HCT116 (cell line): ENCODE data around the gene LRCH2. TPM values are rescaled to one million over a fixed set of nuclear protein-coding genes. Genes with fewer than 3 reads are reported as not detected.
"Not testable (repeated sequence)": the region's sequence is repeated elsewhere in the genome, so short reads cannot be mapped to it uniquely, and the experiment has no call there.

Experiments
- ATAC-seq: fragments of 200-7000 bp; cut with Tn5 transposase; 2 replicates; pipeline ENCODE4 v1.9.1; 2020; ENCODE audit warnings: mild to moderate bottlenecking, moderate library complexity
- BruUV-seq: library from RNA; stranded (reverse); fragments of 400-500 nt; replicated peaks from 2 replicates; lab custom pipeline; 2021; lab: Mats Ljungman, UMichigan
- CTCF ChIA-PET: fragments of 300-600 bp; sonication (Branson Sonifier 250); formaldehyde crosslinking; loops from one replicate; lab custom pipeline; 2021; ENCODE audit warnings: antibody characterized with exemption; lab: Charles Lee
- POLR2A ChIA-PET: fragments of 300-600, 350-600 bp; sonication (Branson Sonifier 250); formaldehyde crosslinking; loops from one replicate; lab custom pipeline; 2021; ENCODE audit warnings: antibody characterized with exemption; lab: Charles Lee
- RAD21 ChIA-PET, 2 experiments: fragments of 300-600 bp; sonication (Branson Sonifier 250); formaldehyde crosslinking; loops; one replicate each; lab custom pipeline; 2023; ENCODE audit warnings: low total read pairs in 2 of 2; ENCODE audit not compliant: uncharacterized antibody in 2 of 2, unreplicated experiment in 2 of 2, low non-redundant PET in 1 of 2; lab: Charles Lee
- DNase-seq: peaks from one replicate; pipeline ENCODE4 v3.0.0-alpha.2; 2010; ENCODE audit warnings: low read depth, low spot score
- H2AFZ ChIP-seq: fragments of 200-600 bp; shearing (Covaris generic), sonication (generic); 2 replicates; pipeline ENCODE4 v1.6.1; 2017; ENCODE audit warnings: low read depth, mixed run types, mixed read lengths, antibody characterized with exemption, low read length; ENCODE audit not compliant: poor library complexity, severe bottlenecking
- H3K27ac ChIP-seq: 2 replicates; pipeline ENCODE4 v1.5.1; 2012; ENCODE audit warnings: low read depth, low read length
- H3K27me3 ChIP-seq: fragments of 200-600 bp; sonication (generic); 2 replicates; pipeline ENCODE4 v1.6.1; 2016; ENCODE audit warnings: mixed run types, low read length, mixed read lengths; ENCODE audit not compliant: insufficient read depth
- H3K36me3 ChIP-seq, 2 experiments: fragments of 200-500 bp in 1 of 2; fragments of 200-600 bp in 1 of 2; sonication (Bioruptor generic) in 1 of 2; sonication (generic) in 1 of 2; 2 replicates each; pipeline versions ENCODE4 v1.5.1 to v1.6.1; 2014 to 2016; ENCODE audit warnings: low read length in 2 of 2, inconsistent platforms in 1 of 2, mixed read lengths in 1 of 2, mixed run types in 1 of 2; ENCODE audit not compliant: insufficient read depth in 2 of 2, control insufficient read depth in 1 of 2
- H3K4me1 ChIP-seq, 2 experiments: fragments of 200-600 bp in 1 of 2; sonication (generic) in 1 of 2; 2 replicates each; pipeline versions ENCODE4 v1.5.1 to v1.6.1; 2012 to 2017; ENCODE audit warnings: low read length in 2 of 2, inconsistent platforms in 1 of 2, mild to moderate bottlenecking in 1 of 2, mixed read lengths in 1 of 2, mixed run types in 1 of 2, moderate library complexity in 1 of 2; ENCODE audit not compliant: insufficient read depth in 2 of 2, control insufficient read depth in 1 of 2
- H3K4me2 ChIP-seq: fragments of 200-600 bp; sonication (generic); 2 replicates; pipeline ENCODE4 v1.6.1; 2017; ENCODE audit warnings: mixed run types, low read length, mixed read lengths
- H3K4me3 ChIP-seq, 2 experiments: fragments of 200-600 bp in 1 of 2; sonication (generic) in 1 of 2; replicated peaks in 1 of 2; 2 replicates each; pipeline ENCODE4 v1.5.1; 2011 to 2016; ENCODE audit warnings: low read length in 2 of 2, control low read depth in 1 of 2, low read depth in 1 of 2, mild to moderate bottlenecking in 1 of 2, mixed read lengths in 1 of 2, mixed run types in 1 of 2
- H3K79me2 ChIP-seq: fragments of 200-600 bp; sonication (generic); 2 replicates; pipeline ENCODE4 v1.6.1; 2017; ENCODE audit warnings: mild to moderate bottlenecking, mixed run types, low read length, moderate library complexity, mixed read lengths; ENCODE audit not compliant: insufficient read depth
- H3K9ac ChIP-seq: fragments of 200-600 bp; sonication (generic); 2 replicates; pipeline ENCODE4 v1.6.1; 2016; ENCODE audit warnings: low read length, mixed read lengths
- H3K9me2 ChIP-seq: fragments of 200-600 bp; sonication (generic), shearing (Covaris generic); 2 replicates; pipeline ENCODE4 v1.6.1; 2017; ENCODE audit warnings: mixed run types, mild to moderate bottlenecking, moderate library complexity; ENCODE audit not compliant: insufficient read depth
- H3K9me3 ChIP-seq, 2 experiments: fragments of 200-500 bp in 1 of 2; fragments of 200-600 bp in 1 of 2; sonication (Bioruptor generic) in 1 of 2; sonication (generic) in 1 of 2; 2 replicates each; pipeline ENCODE4 v1.6.1; 2014 to 2017; ENCODE audit warnings: low read length in 2 of 2, mixed read lengths in 2 of 2, inconsistent platforms in 1 of 2, low read depth in 1 of 2, mild to moderate bottlenecking in 1 of 2, mixed run types in 1 of 2, moderate library complexity in 1 of 2; ENCODE audit not compliant: control insufficient read depth in 1 of 2, insufficient read depth in 1 of 2
- H4K20me1 ChIP-seq: fragments of 200-600 bp; sonication (generic), shearing (Covaris generic); 2 replicates; pipeline ENCODE4 v1.6.1; 2017; ENCODE audit warnings: mixed run types, mild to moderate bottlenecking, moderate library complexity; ENCODE audit not compliant: insufficient read depth
- ATF3 ChIP-seq: IDR thresholded peaks from 2 replicates; pipeline ENCODE4 v1.6.1; 2012
- EGR1 ChIP-seq: IDR thresholded peaks from 2 replicates; pipeline ENCODE4 v1.6.1; 2012; ENCODE audit warnings: low read depth
- EZH2phosphoT487 ChIP-seq: fragments of 200-600 bp; IDR thresholded peaks from 2 replicates; pipeline ENCODE4 v1.6.1; 2018; ENCODE audit warnings: antibody characterized with exemption, borderline replicate concordance
- RAD21 ChIP-seq: IDR thresholded peaks from 2 replicates; pipeline ENCODE4 v1.6.1; 2012; ENCODE audit warnings: low read depth, mild to moderate bottlenecking
- REST ChIP-seq: IDR thresholded peaks from 2 replicates; pipeline ENCODE4 v1.6.1; 2012; ENCODE audit warnings: low read depth
- SIN3A ChIP-seq: IDR thresholded peaks from 2 replicates; pipeline ENCODE4 v1.6.1; 2012; ENCODE audit warnings: low read depth
- SRF ChIP-seq: IDR thresholded peaks from 2 replicates; pipeline ENCODE4 v1.6.1; 2012; ENCODE audit warnings: low read depth
- YY1 ChIP-seq: IDR thresholded peaks from 2 replicates; pipeline ENCODE4 v1.6.1; 2011; ENCODE audit warnings: low read length, low read depth, moderate library complexity, mild to moderate bottlenecking; ENCODE audit not compliant: insufficient replicate concordance; ENCODE audit errors: extremely low read depth
- ZFX ChIP-seq: fragments of 450-650 bp; IDR thresholded peaks from 2 replicates; pipeline ENCODE4 v1.6.1; 2017
- ZNF274 ChIP-seq: fragments of 200-500 bp; sonication (Bioruptor generic); IDR thresholded peaks from 2 replicates; pipeline ENCODE4 v1.6.1; 2014; ENCODE audit warnings: mild to moderate bottlenecking, low read depth, low read length, inconsistent platforms
- intact Hi-C: fragments of 100-400 bp; cut with micrococcal nuclease; formaldehyde crosslinking; loops from 2 replicates; pipeline ENCODE4 v1.10.0; 2022
- total RNA-seq: library from RNA; stranded (reverse); gene quantifications from one replicate; pipeline ENCODE4 v1.2.1, GENCODE V29; 2021; ENCODE audit not compliant: unreplicated experiment

Gene LRCH2
- total RNA-seq, 1 experiment from 2014 or later = not detected

- RAD21 ChIA-PET = no interaction called here
- DNase-seq (no peak), ATAC-seq (no peak)
- POLR2A ChIA-PET = no interaction called here
- CTCF ChIA-PET = no interaction called here
- Histone ChIP-seq H3K79me2 (no peaks in the 10 kb centered on the region), H3K4me1 (no peaks in the 10 kb centered on the region), H3K9me2 (no peaks in the 10 kb centered on the region), H3K9me3 (no peaks in the 10 kb centered on the region), H3K27me3 (no peaks in the 10 kb centered on the region), H3K27ac (no peak overlapping the region), H3K4me2 (no peak overlapping the region), H3K9ac (no peak overlapping the region), H4K20me1 (no peaks in the 10 kb centered on the region), H2AFZ (no peak overlapping the region), H3K4me3 (no peak overlapping the region), H3K36me3 (no peaks in the 10 kb centered on the region)
- no peak for TF ChIP-seq YY1
- TF ChIP-seq EZH2phosphoT487 = no peak
- no peak for TF ChIP-seq EGR1
- TF ChIP-seq SRF = no peak
- TF ChIP-seq REST = no peak
- TF ChIP-seq RAD21 = no peak
- TF ChIP-seq ZNF274 = no peak
- TF ChIP-seq ZFX = no peak
- TF ChIP-seq SIN3A = no peak
- no peak for TF ChIP-seq ATF3
- no TSS peak for BruUV-seq
- intact Hi-C loops = no loop called here
Observed at GRCh38 chrX:115214151-115214550, 19.7 kb downstream of the LRCH2 start.

GRCh38 chrX:115209547-115209946, 24.3 kb downstream of the LRCH2 start:
- H3K9ac ChIP-seq, intact Hi-C loops, H3K4me1 ChIP-seq, POLR2A ChIA-PET, ATAC-seq, DNase-seq, H3K79me2 ChIP-seq, H3K9me3 ChIP-seq, H3K4me2 ChIP-seq, BruUV-seq, H3K36me3 ChIP-seq, H3K4me3 ChIP-seq, H2AFZ ChIP-seq, H3K9me2 ChIP-seq, H3K27ac ChIP-seq, CTCF ChIA-PET, H4K20me1 ChIP-seq, H3K27me3 ChIP-seq, RAD21 ChIA-PET: not testable (repeated sequence)
